Thoracic aorta (tissue), 2 donors: ENCODE measurements around the gene IDH3G. TPM values are rescaled to one million over a fixed set of nuclear protein-coding genes. Genes with fewer than 3 reads are reported as not detected.

Source experiments
- ATAC-seq: fragments of 150-250 bp; one replicate; pipeline ENCODE4 v1.8.0; 2017; ENCODE audit warnings: low read depth; ENCODE audit not compliant: insufficient number of reproducible peaks, low FRiP score
- DNase-seq: peaks from one replicate; pipeline ENCODE4 v3.0.0-alpha.2; 2020; ENCODE audit warnings: low spot score
- H3K27ac ChIP-seq, 2 donors: fragments of 200-600 bp; sonication (generic); 1 replicate in 1 of 2; 2 replicates in 1 of 2; pipeline ENCODE4 v1.5.1; 2016; ENCODE audit warnings: mild to moderate bottlenecking in 2 of 2, moderate library complexity in 2 of 2
- H3K27me3 ChIP-seq: fragments of 200-600 bp; sonication (generic); replicated peaks from 2 replicates; pipeline ENCODE4 v1.6.0; 2016; ENCODE audit warnings: mild to moderate bottlenecking; ENCODE audit not compliant: insufficient read depth
- H3K36me3 ChIP-seq: fragments of 200-600 bp; sonication (generic); one replicate; pipeline ENCODE4 v1.5.1; 2016
- H3K4me1 ChIP-seq, 2 donors: fragments of 200-600 bp; sonication (generic); 1 replicate in 1 of 2; 2 replicates in 1 of 2; pipeline versions ENCODE4 v1.5.1 to v1.6.0; 2016; ENCODE audit warnings: low read depth in 2 of 2, mild to moderate bottlenecking in 1 of 2; ENCODE audit not compliant: control insufficient read depth in 1 of 2
- H3K4me3 ChIP-seq: fragments of 200-600 bp; sonication (generic); 2 replicates; pipeline ENCODE4 v1.5.1; 2016; ENCODE audit warnings: mild to moderate bottlenecking
- H3K9me3 ChIP-seq: fragments of 200-600 bp; sonication (generic); 2 replicates; pipeline ENCODE4 v1.5.1; 2016
- total RNA-seq, 2 donors: library from RNA; depleted of rRNA; stranded (reverse); fragments of >200 nt; gene quantifications; one replicate each; pipeline versions ENCODE4 v1.1.0 to v1.2.3, GENCODE V29; 2016
- TF ChIP-seq, protein P1 (sequence below): fragments of 200-600 bp; sonication (generic); IDR thresholded peaks from one replicate; pipeline ENCODE4 v1.5.1; 2019; ENCODE audit warnings: antibody characterized with exemption

IDH3G gene
- total RNA-seq, 2 donors from 2014 or later, result 70.9 to 91.9 TPM

DNA sequence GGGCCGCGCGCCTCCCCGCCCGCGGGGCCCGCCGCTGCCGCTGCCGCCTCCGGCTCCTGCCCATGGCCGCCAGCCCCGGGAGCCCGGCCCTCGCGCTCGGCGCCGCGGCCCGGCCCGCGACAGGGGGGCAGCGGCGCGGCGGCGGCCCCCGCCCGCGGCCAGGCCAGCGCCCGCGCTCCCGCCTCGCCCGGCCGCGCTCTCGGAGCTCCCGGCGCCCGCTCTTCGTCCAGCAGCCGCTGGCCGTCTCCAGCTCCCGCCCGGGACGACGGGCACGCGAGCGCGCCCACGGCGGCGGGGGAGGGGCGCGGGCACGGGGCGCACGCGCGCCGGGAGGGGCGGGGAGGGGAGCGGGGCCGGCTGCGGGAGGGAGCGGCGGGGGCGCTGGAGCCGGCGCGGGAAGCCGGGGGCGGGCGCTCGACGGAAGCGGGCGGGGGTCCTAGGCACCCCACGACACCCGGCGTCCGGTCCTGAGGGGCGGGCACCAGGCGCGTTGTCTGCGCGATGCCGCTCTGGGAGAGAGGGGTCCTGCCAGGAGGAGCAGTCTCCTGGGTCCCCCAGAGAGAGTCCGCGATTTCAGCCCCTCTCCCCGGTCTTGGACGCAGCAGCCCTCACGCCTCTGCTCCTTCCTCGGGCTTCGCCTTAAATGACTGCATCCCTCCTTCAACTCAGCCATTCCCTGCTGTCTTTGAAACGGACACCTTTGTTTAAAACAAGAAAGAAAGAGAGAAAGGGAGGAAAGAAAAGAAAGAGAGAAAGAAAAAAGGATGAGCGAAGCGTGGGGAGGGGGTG is 36.7 kb upstream of the IDH3G start:
- Histone ChIP-seq H3K9me3 (no peaks in the 10 kb centered on the region), H3K27ac (no peak overlapping the region), H3K4me1 (peaks cover 0 to 10% of the 10 kb centered on the region in 2 donors), H3K36me3 (no peaks in the 10 kb centered on the region), H3K4me3 (no peak overlapping the region), H3K27me3 (no peaks in the 10 kb centered on the region)
- TF ChIP-seq, protein P1, sequence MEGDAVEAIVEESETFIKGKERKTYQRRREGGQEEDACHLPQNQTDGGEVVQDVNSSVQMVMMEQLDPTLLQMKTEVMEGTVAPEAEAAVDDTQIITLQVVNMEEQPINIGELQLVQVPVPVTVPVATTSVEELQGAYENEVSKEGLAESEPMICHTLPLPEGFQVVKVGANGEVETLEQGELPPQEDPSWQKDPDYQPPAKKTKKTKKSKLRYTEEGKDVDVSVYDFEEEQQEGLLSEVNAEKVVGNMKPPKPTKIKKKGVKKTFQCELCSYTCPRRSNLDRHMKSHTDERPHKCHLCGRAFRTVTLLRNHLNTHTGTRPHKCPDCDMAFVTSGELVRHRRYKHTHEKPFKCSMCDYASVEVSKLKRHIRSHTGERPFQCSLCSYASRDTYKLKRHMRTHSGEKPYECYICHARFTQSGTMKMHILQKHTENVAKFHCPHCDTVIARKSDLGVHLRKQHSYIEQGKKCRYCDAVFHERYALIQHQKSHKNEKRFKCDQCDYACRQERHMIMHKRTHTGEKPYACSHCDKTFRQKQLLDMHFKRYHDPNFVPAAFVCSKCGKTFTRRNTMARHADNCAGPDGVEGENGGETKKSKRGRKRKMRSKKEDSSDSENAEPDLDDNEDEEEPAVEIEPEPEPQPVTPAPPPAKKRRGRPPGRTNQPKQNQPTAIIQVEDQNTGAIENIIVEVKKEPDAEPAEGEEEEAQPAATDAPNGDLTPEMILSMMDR, result no peak
- DNase-seq, result no peak
- no peak for ATAC-seq

- Histone ChIP-seq H3K4me3 (peak within 1 kb of the TSS; percentile 66), H3K36me3 (no peaks in the 10 kb centered on the region), H3K9me3 (no peaks in the 10 kb centered on the region), H3K27ac (no peak within 1 kb of the TSS), H3K27me3 (no peaks in the 10 kb centered on the region), H3K4me1 (peaks cover 0 to 10% of the 10 kb centered on the region in 2 donors)
- TF ChIP-seq, protein P1, result no peak
- DNase-seq, result no peak
- no peak for ATAC-seq
Observed at GRCh38 chrX:153829799-153830639, 35.8 kb upstream of the IDH3G start, which contains the start of gene PDZD4. Gene PDZD4, minus strand, starts transcription at chrX:153830544. Its CDS starts 246 bp downstream, at chrX:153830298.

- Histone ChIP-seq H3K27me3 (no peaks in the 10 kb centered on the region), H3K27ac (no peak overlapping the region)
Observed at GRCh38 chrX:153829549-153829798, 35.3 kb upstream of the IDH3G start.

GRCh38 chrX:153828723-153829548 is 34.8 kb upstream of the IDH3G start:
- DNase-seq (no peak), ATAC-seq (no peak)
- TF ChIP-seq, protein P1, result no peak
- no peaks in the 10 kb centered on the region for H3K36me3 ChIP-seq
- no peaks in the 10 kb centered on the region for H3K9me3 ChIP-seq
- no peaks in the 10 kb centered on the region for H3K27me3 ChIP-seq
- peak overlapping the region; percentile 66 for H3K4me3 ChIP-seq
- peaks cover 0 to 10% of the 10 kb centered on the region in 2 donors for H3K4me1 ChIP-seq
- no peak overlapping the region for H3K27ac ChIP-seq

More at GRCh38 chrX:153829549-153829798, 35.3 kb upstream of the IDH3G start:
- DNase-seq (no peak), ATAC-seq (no peak)
- Histone ChIP-seq H3K4me3 (peak overlapping the region; percentile 66), H3K4me1 (peaks cover 0 to 10% of the 10 kb centered on the region in 2 donors), H3K36me3 (no peaks in the 10 kb centered on the region), H3K9me3 (no peaks in the 10 kb centered on the region)
- TF ChIP-seq, protein P1, result no peak
